Activated CD8-positive, alpha-beta memory T cell treated with anti-CD3 and anti-CD28 coated beads, Interleukin-2, amount 50 U/mL, for 1 hour (primary cell): ENCODE measurements around the gene LTBP1.

Experiments
- DNase-seq: peaks from one replicate; pipeline ENCODE4 v3.0.0-alpha.2; 2020; ENCODE audit errors: extremely low read depth

Gene LTBP1

GRCh38 chr2:33074197-33074596 lies 127.4 kb downstream of the LTBP1 start:
- no peak for DNase-seq

- DNase-seq: no peak
Measured at GRCh38 chr2:33077311-33077710, 130.6 kb downstream of the LTBP1 start.

- DNase-seq: no peak
Measured at GRCh38 chr2:33077844-33078243, 131.1 kb downstream of the LTBP1 start.

- no peak for DNase-seq
Measured at GRCh38 chr2:33081691-33082090, 134.9 kb downstream of the LTBP1 start.

GRCh38 chr2:33083699-33084387 lies 137.1 kb downstream of the LTBP1 start:
- DNase-seq: no peak

GRCh38 chr2:33084433-33084832 lies 137.7 kb downstream of the LTBP1 start:
- DNase-seq: no peak

GRCh38 chr2:33085646-33086045 lies 138.9 kb downstream of the LTBP1 start:
- no peak for DNase-seq

- no peak for DNase-seq
Measured at GRCh38 chr2:33086400-33087015, 139.8 kb downstream of the LTBP1 start.

GRCh38 chr2:33090553-33091134 lies 143.9 kb downstream of the LTBP1 start:
- no peak for DNase-seq

GRCh38 chr2:33091541-33092123 lies 144.9 kb downstream of the LTBP1 start:
- DNase-seq: no peak

GRCh38 chr2:33093283-33093993 lies 146.7 kb downstream of the LTBP1 start:
- DNase-seq: no peak

GRCh38 chr2:33094303-33094702 lies 147.6 kb downstream of the LTBP1 start:
- DNase-seq: no peak

- DNase-seq: no peak
Measured at GRCh38 chr2:33099989-33100388, 153.2 kb downstream of the LTBP1 start.

- DNase-seq: no peak
Measured at GRCh38 chr2:33100921-33101320, 154.2 kb downstream of the LTBP1 start.

GRCh38 chr2:33104052-33104623 lies 157.4 kb downstream of the LTBP1 start:
- no peak for DNase-seq

GRCh38 chr2:33104726-33105125 lies 158.0 kb downstream of the LTBP1 start:
- no peak for DNase-seq

GRCh38 chr2:33106115-33106514 lies 159.4 kb downstream of the LTBP1 start:
- DNase-seq: no peak

- no peak for DNase-seq
Measured at GRCh38 chr2:33107690-33108482, 161.1 kb downstream of the LTBP1 start.

- no peak for DNase-seq
Measured at GRCh38 chr2:33108483-33109443, 162.0 kb downstream of the LTBP1 start.

GRCh38 chr2:33110461-33110860 lies 163.7 kb downstream of the LTBP1 start:
- DNase-seq: no peak
